CD4-positive, alpha-beta T cell treated with Interleukin-12 subunit alpha and Interleukin-12 subunit beta, for 1 hour (primary cell): ENCODE data around the gene NRF1.
"Not testable (repeated sequence)": the region's sequence is repeated elsewhere in the genome, so short reads cannot be mapped to it uniquely, and the experiment has no call there.

Source experiments
- DNase-seq: peaks from one replicate; pipeline ENCODE4 v3.0.0-alpha.2; 2020

Gene NRF1

GRCh38 chr7:129611246-129612111 is at the start of gene NRF1:
NRF1 (plus strand) TSS chr7:129611720; CDS start chr7:129657352, 45,632 bp downstream.
- peak; percentile 93 for DNase-seq

GRCh38 chr7:129566323-129566722 is 45.2 kb upstream of the NRF1 start:
- not testable (repeated sequence) for DNase-seq

- DNase-seq: no peak
Observed at GRCh38 chr7:129567377-129567776, 44.1 kb upstream of the NRF1 start.

- no peak for DNase-seq
Observed at GRCh38 chr7:129568240-129568639, 43.3 kb upstream of the NRF1 start.

- no peak for DNase-seq
Observed at GRCh38 chr7:129569326-129569725, 42.2 kb upstream of the NRF1 start.

GRCh38 chr7:129569811-129570215 is 41.7 kb upstream of the NRF1 start:
- DNase-seq: no peak

GRCh38 chr7:129571201-129571600 is 40.3 kb upstream of the NRF1 start:
- no peak for DNase-seq

- DNase-seq: no peak
Observed at GRCh38 chr7:129572205-129572604, 39.3 kb upstream of the NRF1 start.

GRCh38 chr7:129574487-129574886 is 37.0 kb upstream of the NRF1 start:
- DNase-seq: no peak

GRCh38 chr7:129575699-129576098 is 35.8 kb upstream of the NRF1 start:
- DNase-seq: no peak

GRCh38 chr7:129576138-129576537 is 35.4 kb upstream of the NRF1 start:
- no peak for DNase-seq

- DNase-seq: no peak
Observed at GRCh38 chr7:129578829-129579228, 32.7 kb upstream of the NRF1 start.

GRCh38 chr7:129586179-129586578 is 25.3 kb upstream of the NRF1 start:
- DNase-seq: not testable (repeated sequence)

- DNase-seq: no peak
Observed at GRCh38 chr7:129588268-129588667, 23.3 kb upstream of the NRF1 start.

GRCh38 chr7:129591868-129592267 is 19.7 kb upstream of the NRF1 start:
- DNase-seq: no peak

GRCh38 chr7:129596386-129596785 is 15.1 kb upstream of the NRF1 start:
- not testable (repeated sequence) for DNase-seq

- DNase-seq: no peak
Observed at GRCh38 chr7:129597672-129598071, 13.8 kb upstream of the NRF1 start.

GRCh38 chr7:129599174-129599573 is 12.3 kb upstream of the NRF1 start:
- no peak for DNase-seq

GRCh38 chr7:129603594-129603993 is 7.9 kb upstream of the NRF1 start:
- not testable (repeated sequence) for DNase-seq

GRCh38 chr7:129604021-129604420 is 7.5 kb upstream of the NRF1 start:
- not testable (repeated sequence) for DNase-seq

GRCh38 chr7:129604713-129605437 is 6.6 kb upstream of the NRF1 start:
- DNase-seq: no peak

GRCh38 chr7:129605960-129606614 is 5.4 kb upstream of the NRF1 start:
- DNase-seq: no peak

- peak; percentile 8 for DNase-seq
Observed at GRCh38 chr7:129606803-129607202, 4.7 kb upstream of the NRF1 start.
